HAP-1 (cell line): ENCODE results near the gene VPS26A.

Experiments
- DNase-seq, 2 experiments: peaks; one replicate each; pipeline ENCODE4 v3.0.0-alpha.2; 2016 to 2020; ENCODE audit warnings: low spot score in 2 of 2
- H3K27me3 ChIP-seq: fragments of 250-450 bp; sonication (Bioruptor Pico); 2 replicates; pipeline ENCODE4 v1.5.1; 2020; ENCODE audit warnings: low read depth, mild to moderate bottlenecking, moderate library complexity
- H3K36me3 ChIP-seq: fragments of 250-450 bp; sonication (Bioruptor Pico); replicated peaks from 2 replicates; pipeline ENCODE4 v1.5.1; 2020; ENCODE audit warnings: mild to moderate bottlenecking
- H3K4me1 ChIP-seq: fragments of 250-450 bp; sonication (Bioruptor Pico); 2 replicates; pipeline ENCODE4 v1.5.1; 2020; ENCODE audit warnings: mild to moderate bottlenecking
- H3K4me3 ChIP-seq: fragments of 250-450 bp; sonication (Bioruptor Pico); 2 replicates; pipeline ENCODE4 v1.5.1; 2020; ENCODE audit warnings: mild to moderate bottlenecking, moderate library complexity
- H3K9me3 ChIP-seq: fragments of 250-450 bp; sonication (Bioruptor Pico); 2 replicates; pipeline ENCODE4 v1.5.1; 2020; ENCODE audit warnings: mild to moderate bottlenecking, moderate library complexity
- in situ Hi-C: fragments of 300-500 bp; cut with MboI; formaldehyde crosslinking; loops from 3 replicates; pipeline ENCODE4 v1.14.3; 2020; ENCODE audit warnings: low sequenced_read_pairs, inconsistent platforms, mixed read lengths

Gene VPS26A

GRCh38 chr10:69092959-69093850, 30.8 kb upstream of the VPS26A start:
- in situ Hi-C loops: no loop called here
- Histone ChIP-seq H3K4me3 (no peak overlapping the region), H3K9me3 (no peaks in the 10 kb centered on the region)

DNA sequence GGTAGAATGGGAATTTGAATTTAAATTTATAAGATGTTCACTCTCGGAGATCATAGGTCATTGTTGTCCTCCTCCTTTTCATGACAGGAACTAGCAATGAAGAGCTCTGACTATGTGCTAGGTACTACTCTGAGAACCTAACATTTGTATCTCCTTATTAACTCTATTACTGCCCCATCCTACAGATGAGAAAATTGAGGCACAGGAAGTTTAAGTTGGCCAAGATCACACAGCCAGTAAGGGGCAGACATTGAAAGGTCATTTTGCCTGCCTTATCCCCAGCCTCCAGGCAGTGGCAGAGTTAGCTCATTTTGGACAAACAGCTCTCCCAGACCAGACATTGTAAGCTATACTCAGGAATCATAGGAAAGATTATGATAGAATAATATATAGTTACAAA, 30.0 kb upstream of the VPS26A start:
- in situ Hi-C loops: no loop called here
- Histone ChIP-seq H3K9me3 (no peaks in the 10 kb centered on the region), H3K4me3 (no peak overlapping the region), H3K27me3 (no peaks in the 10 kb centered on the region), H3K36me3 (no peaks in the 10 kb centered on the region), H3K4me1 (no peaks in the 10 kb centered on the region)
- DNase-seq: no peak

More at GRCh38 chr10:69092959-69093850, 30.8 kb upstream of the VPS26A start:
- no peaks in the 10 kb centered on the region for H3K27me3 ChIP-seq
- no peaks in the 10 kb centered on the region for H3K4me1 ChIP-seq
- DNase-seq: peak; percentile 75 to 86
- no peaks in the 10 kb centered on the region for H3K36me3 ChIP-seq

DNA sequence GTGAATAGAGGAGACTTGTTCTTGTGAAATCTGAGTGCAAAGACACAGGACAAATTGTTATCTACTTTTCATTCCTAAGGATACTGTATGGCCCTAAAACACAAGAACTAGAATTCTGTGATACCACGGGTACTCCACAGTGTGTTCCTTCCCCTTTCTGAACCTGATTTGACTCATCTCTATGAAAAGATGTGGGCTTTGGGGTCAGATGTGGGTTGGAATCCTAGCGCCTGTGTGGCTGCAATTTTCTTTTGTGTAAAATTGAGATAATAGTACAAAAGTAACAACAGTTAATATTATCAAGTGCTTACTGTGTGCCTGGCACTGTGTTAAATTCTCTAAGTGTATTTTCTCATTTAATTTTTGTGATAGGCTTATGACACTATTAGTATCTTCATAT, 27.9 kb upstream of the VPS26A start:
- Histone ChIP-seq H3K36me3 (no peaks in the 10 kb centered on the region), H3K27me3 (no peaks in the 10 kb centered on the region), H3K4me1 (no peaks in the 10 kb centered on the region), H3K4me3 (no peak overlapping the region), H3K9me3 (no peaks in the 10 kb centered on the region)
- in situ Hi-C loops: no loop called here
- DNase-seq: no peak

DNA sequence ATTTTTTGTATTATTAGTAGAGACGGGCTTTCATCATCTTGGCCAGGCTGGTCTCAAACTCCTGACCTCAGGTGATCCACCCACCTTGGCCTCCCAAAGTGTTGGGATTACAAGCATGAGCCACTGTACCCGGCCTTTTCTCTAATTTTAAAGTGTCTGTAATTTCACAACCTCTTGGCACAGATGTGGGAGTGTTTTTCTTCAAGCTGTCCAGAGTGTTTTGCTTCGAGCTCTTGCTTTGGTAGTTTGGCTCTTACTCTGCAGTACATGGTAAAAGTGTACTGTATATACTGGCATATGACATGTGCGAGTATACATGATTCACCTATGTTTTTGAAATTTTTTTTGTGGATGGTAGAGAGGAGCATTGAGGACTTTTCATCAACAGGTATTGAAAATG, 26.2 kb upstream of the VPS26A start:
- no peaks in the 10 kb centered on the region for H3K4me1 ChIP-seq
- H3K27me3 ChIP-seq: no peaks in the 10 kb centered on the region
- in situ Hi-C loops: no loop called here
- H3K4me3 ChIP-seq: no peak overlapping the region
- no peaks in the 10 kb centered on the region for H3K9me3 ChIP-seq
- DNase-seq: no peak
- H3K36me3 ChIP-seq: no peaks in the 10 kb centered on the region

- no peak overlapping the region for H3K4me3 ChIP-seq
- H3K4me1 ChIP-seq: no peaks in the 10 kb centered on the region
- DNase-seq: no peak
- H3K9me3 ChIP-seq: no peaks in the 10 kb centered on the region
- no peaks in the 10 kb centered on the region for H3K36me3 ChIP-seq
- in situ Hi-C loops: no loop called here
- peaks cover 9% of the 10 kb centered on the region; the same call in 1 of the 2 replicates for H3K27me3 ChIP-seq
Measured at GRCh38 chr10:69100136-69100872, 23.7 kb upstream of the VPS26A start.

DNA sequence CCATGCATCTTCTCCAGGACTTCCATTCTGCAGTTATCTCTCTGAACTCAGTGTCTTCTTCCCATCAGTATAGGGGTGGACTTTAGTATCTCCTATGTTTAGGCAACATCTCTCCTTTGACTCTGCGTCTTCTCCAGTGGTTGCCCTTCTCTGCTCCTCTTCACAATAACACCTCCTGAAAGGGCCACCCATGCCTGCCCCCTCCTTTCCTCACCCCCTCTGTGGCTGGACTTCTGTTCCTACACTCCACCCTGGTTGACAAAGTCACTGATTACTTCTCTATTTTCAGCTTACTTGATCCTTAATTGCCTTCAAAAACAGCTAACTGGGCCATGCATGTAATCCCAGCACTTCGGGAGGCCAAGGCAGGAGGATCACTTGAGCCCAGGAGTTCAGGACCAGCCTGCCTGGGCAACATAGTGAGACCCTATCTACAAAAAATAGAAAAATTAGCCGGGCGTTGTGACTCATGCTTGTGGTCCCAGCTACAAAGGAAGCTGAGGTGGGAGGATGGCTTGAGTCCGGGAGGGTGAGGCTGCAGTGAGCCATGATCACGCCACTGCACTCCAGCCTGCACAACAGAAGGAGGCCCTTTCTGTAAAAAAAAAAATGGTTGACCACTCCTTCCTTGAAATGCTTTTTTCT, 22.4 kb upstream of the VPS26A start:
- Histone ChIP-seq H3K4me3 (no peak overlapping the region), H3K9me3 (no peaks in the 10 kb centered on the region), H3K27me3 (peaks cover 9% of the 10 kb centered on the region; the same call in 1 of the 2 replicates), H3K4me1 (no peaks in the 10 kb centered on the region), H3K36me3 (no peaks in the 10 kb centered on the region)
- no peak for DNase-seq
- in situ Hi-C loops: no loop called here

DNA sequence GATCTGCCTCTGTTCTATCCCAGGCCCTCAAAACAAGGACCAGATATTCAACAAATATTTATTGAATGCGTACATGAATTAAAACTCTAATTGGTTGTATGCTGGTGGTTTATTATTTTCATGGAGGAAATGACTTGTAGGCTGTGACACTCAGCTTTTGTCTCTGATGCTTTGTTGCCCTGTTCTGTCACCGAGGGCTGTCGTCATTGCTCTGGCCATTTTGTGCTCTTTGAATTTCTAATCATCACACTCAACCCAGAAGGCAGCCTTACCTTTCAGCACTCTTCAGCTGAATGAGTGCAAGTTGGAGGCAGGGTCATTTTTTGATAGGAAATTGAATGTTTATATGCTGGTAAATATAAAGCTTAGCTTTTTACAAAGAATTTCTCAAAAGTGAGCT, 21.5 kb upstream of the VPS26A start:
- no peak for DNase-seq
- H3K36me3 ChIP-seq: no peaks in the 10 kb centered on the region
- peaks cover 9% of the 10 kb centered on the region; the same call in 1 of the 2 replicates for H3K27me3 ChIP-seq
- H3K4me1 ChIP-seq: no peaks in the 10 kb centered on the region
- in situ Hi-C loops: no loop called here
- no peaks in the 10 kb centered on the region for H3K9me3 ChIP-seq
- no peak overlapping the region for H3K4me3 ChIP-seq

DNA sequence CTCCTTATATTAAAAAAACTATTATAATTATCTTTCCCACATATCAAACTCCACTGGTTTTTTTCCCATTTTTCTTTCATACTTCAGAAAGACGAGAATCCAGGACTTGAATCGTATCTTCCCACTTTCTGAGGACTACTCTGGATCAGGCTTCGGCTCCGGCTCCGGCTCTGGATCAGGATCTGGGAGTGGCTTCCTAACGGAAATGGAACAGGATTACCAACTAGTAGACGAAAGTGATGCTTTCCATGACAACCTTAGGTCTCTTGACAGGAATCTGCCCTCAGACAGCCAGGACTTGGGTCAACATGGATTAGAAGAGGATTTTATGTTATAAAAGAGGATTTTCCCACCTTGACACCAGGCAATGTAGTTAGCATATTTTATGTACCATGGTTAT, 20.2 kb upstream of the VPS26A start:
- no peaks in the 10 kb centered on the region for H3K4me1 ChIP-seq
- in situ Hi-C loops: no loop called here
- no peaks in the 10 kb centered on the region for H3K9me3 ChIP-seq
- H3K27me3 ChIP-seq: peaks cover 9% of the 10 kb centered on the region; the same call in 1 of the 2 replicates
- no peak for DNase-seq
- no peaks in the 10 kb centered on the region for H3K36me3 ChIP-seq
- no peak overlapping the region for H3K4me3 ChIP-seq

GRCh38 chr10:69104994-69105790, 18.8 kb upstream of the VPS26A start:
- H3K9me3 ChIP-seq: no peaks in the 10 kb centered on the region
- H3K36me3 ChIP-seq: no peaks in the 10 kb centered on the region
- in situ Hi-C loops: no loop called here
- peaks cover 9% of the 10 kb centered on the region; the same call in 1 of the 2 replicates for H3K27me3 ChIP-seq
- DNase-seq: no peak
- H3K4me1 ChIP-seq: no peaks in the 10 kb centered on the region
- H3K4me3 ChIP-seq: no peak overlapping the region

GRCh38 chr10:69107176-69107490, 16.8 kb upstream of the VPS26A start:
- in situ Hi-C loops: no loop called here
- H3K4me3 ChIP-seq: no peak overlapping the region
- H3K27me3 ChIP-seq: peaks cover 9% of the 10 kb centered on the region; the same call in 1 of the 2 replicates
- H3K9me3 ChIP-seq: no peaks in the 10 kb centered on the region
- no peaks in the 10 kb centered on the region for H3K4me1 ChIP-seq
- no peak for DNase-seq
- H3K36me3 ChIP-seq: no peaks in the 10 kb centered on the region

GRCh38 chr10:69107699-69108098, 16.3 kb upstream of the VPS26A start:
- in situ Hi-C loops: no loop called here
- H3K27me3 ChIP-seq: peaks cover 9% of the 10 kb centered on the region; the same call in 1 of the 2 replicates
- no peak for DNase-seq
- no peak overlapping the region for H3K4me3 ChIP-seq
- no peaks in the 10 kb centered on the region for H3K4me1 ChIP-seq
- no peaks in the 10 kb centered on the region for H3K9me3 ChIP-seq
- no peaks in the 10 kb centered on the region for H3K36me3 ChIP-seq

- H3K27me3 ChIP-seq: no peaks in the 10 kb centered on the region
- no peaks in the 10 kb centered on the region for H3K9me3 ChIP-seq
- in situ Hi-C loops: no loop called here
- no peak overlapping the region for H3K4me3 ChIP-seq
- no peaks in the 10 kb centered on the region for H3K4me1 ChIP-seq
- DNase-seq: no peak
- H3K36me3 ChIP-seq: peaks cover 3% of the 10 kb centered on the region; the same call in 1 of the 2 replicates
Measured at GRCh38 chr10:69119896-69120295, 4.1 kb upstream of the VPS26A start.

DNA sequence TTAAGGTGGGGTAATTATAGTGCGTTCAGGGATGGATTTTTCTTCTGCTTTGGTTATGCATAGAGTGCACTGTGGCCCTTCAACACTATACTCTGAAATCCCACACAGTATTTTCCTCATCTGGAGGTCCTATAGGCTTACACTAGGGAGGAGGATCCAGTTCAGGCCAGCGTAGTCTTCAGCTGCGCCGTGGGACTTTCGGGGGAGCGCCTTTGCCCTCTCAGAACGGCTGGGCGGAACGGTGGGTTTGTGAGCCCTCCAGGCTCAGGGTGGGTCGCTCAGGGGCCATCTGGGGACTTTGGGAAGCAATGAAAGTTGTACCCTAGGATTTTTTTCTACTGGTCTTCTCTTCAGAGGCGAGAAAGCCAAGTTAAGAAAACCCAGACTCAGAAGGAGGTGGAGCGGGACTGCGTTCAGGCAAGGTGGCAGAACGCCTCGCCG, 652 bp upstream of the VPS26A start:
- H3K9me3 ChIP-seq: no peaks in the 10 kb centered on the region
- no peaks in the 10 kb centered on the region for H3K27me3 ChIP-seq
- H3K36me3 ChIP-seq: peaks cover 3% of the 10 kb centered on the region; the same call in 1 of the 2 replicates
- peaks cover 8% of the 10 kb centered on the region for H3K4me1 ChIP-seq
- DNase-seq: peak; percentile 44 to 71
- in situ Hi-C loops: no loop called here
- peak overlapping the region; percentile 92 for H3K4me3 ChIP-seq
